K562 (cell line): ENCODE data around the gene TNPO3.

Experiments
- ETS1 ChIP-seq: conservative IDR thresholded peaks from 2 replicates; pipeline ENCODE4 v1.6.1; 2011; ENCODE audit warnings: low read depth, mild to moderate bottlenecking, low read length; ENCODE audit not compliant: control insufficient read depth
- FOXJ2 ChIP-seq: fragments of 200-800 bp; sonication (Bioruptor generic); IDR thresholded peaks from 2 replicates; pipeline ENCODE4 v1.6.1; 2016; ENCODE audit warnings: missing genetic modification characterization, missing compliant biosample characterization
- HNRNPH1 ChIP-seq: fragments of 200-400 bp; formaldehyde crosslinking; optimal IDR thresholded peaks from 2 replicates; pipeline ENCODE3; 2017; ENCODE audit warnings: low read depth, mild to moderate bottlenecking, low read length, moderate library complexity
- JUNB ChIP-seq: fragments of 450-650 bp; formaldehyde crosslinking; conservative IDR thresholded peaks from 2 replicates; pipeline ENCODE4 v1.4.0; 2020; ENCODE audit warnings: mild to moderate bottlenecking
- MAX ChIP-seq: sonication (generic); formaldehyde crosslinking; IDR thresholded peaks from 2 replicates; pipeline ENCODE4 v1.9.0; 2022; ENCODE audit warnings: mild to moderate bottlenecking, missing genetic modification reagents
- NFYB ChIP-seq: IDR thresholded peaks from 2 replicates; pipeline ENCODE4 v1.6.1; 2011; ENCODE audit warnings: mild to moderate bottlenecking, moderate library complexity; ENCODE audit not compliant: insufficient read length; ENCODE audit errors: extremely low read depth
- RHOXF2B ChIP-seq: fragments of 250-450 bp; sonication (Bioruptor Pico); conservative IDR thresholded peaks from 2 replicates; pipeline ENCODE4 v1.5.1; 2021
- SMC3 ChIP-seq: conservative IDR thresholded peaks from 2 replicates; pipeline ENCODE4 v1.6.1; 2011; ENCODE audit warnings: low read depth, low read length, improper control_type of control experiment; ENCODE audit not compliant: insufficient read depth
- ZNF280A ChIP-seq: fragments of 450-650 bp; IDR thresholded peaks from 2 replicates; pipeline ENCODE4 v1.6.1; 2018; ENCODE audit warnings: mild to moderate bottlenecking, low read depth; ENCODE audit not compliant: partially characterized antibody

GRCh38 chr7:128923411-128923800 is 131.5 kb downstream of the TNPO3 start:
- TF ChIP-seq HNRNPH1 (no peak), SMC3 (no peak), FOXJ2 (tag) (no peak), JUNB (CRISPR knock-in tag) (no peak), RHOXF2B (CRISPR knock-in tag) (no peak), ETS1 (no peak), NFYB (no peak), ZNF280A (no peak), MAX (CRISPR knock-in tag) (no peak)
